ENCODE data around the gene BMPR1B. TPM values are rescaled to one million over a fixed set of nuclear protein-coding genes. Genes with fewer than 3 reads are reported as not detected.

BMPR1B gene
- polyA plus RNA-seq, 1 donor = 1.2 TPM

- Histone ChIP-seq H3K4me3 (ENCODE audit: low read length) (no peak overlapping the region), H3K27me3 (ENCODE audit: control insufficient read depth, insufficient read depth, low read length) (no peaks in the 10 kb centered on the region), H3K36me3 (ENCODE audit: control insufficient read depth, insufficient read depth, low read length) (no peaks in the 10 kb centered on the region), H3K27ac (ENCODE audit: low read length) (no peak overlapping the region), H3K4me1 (ENCODE audit: control insufficient read depth, insufficient read depth, low read length) (no peaks in the 10 kb centered on the region), H3K9me3 (ENCODE audit: control insufficient read depth, low read depth, low read length) (peaks cover 8% of the 10 kb centered on the region)
- no peak for DNase-seq
- no CpG with 5 or more reads among the region's 4 CpGs for WGBS (ENCODE audit: insufficient coverage, low lambda C conversion rate)
Observed at GRCh38 chr4:95142932-95143331, 385.2 kb downstream of the BMPR1B start.

- no peaks in the 10 kb centered on the region for H3K9me3 ChIP-seq (ENCODE audit: control insufficient read depth, low read depth, low read length)
- no peaks in the 10 kb centered on the region for H3K36me3 ChIP-seq (ENCODE audit: control insufficient read depth, insufficient read depth, low read length)
- no peaks in the 10 kb centered on the region for H3K27me3 ChIP-seq (ENCODE audit: control insufficient read depth, insufficient read depth, low read length)
- DNase-seq = no peak
- H3K4me1 ChIP-seq (ENCODE audit: control insufficient read depth, insufficient read depth, low read length) = no peaks in the 10 kb centered on the region
- H3K4me3 ChIP-seq (ENCODE audit: low read length) = no peak overlapping the region
- no peak overlapping the region for H3K27ac ChIP-seq (ENCODE audit: low read length)
- WGBS (ENCODE audit: insufficient coverage, low lambda C conversion rate) = no CpG with 5 or more reads among the region's 3 CpGs
Observed at GRCh38 chr4:95151255-95151654, 393.5 kb downstream of the BMPR1B start.

- Histone ChIP-seq H3K27ac (ENCODE audit: low read length) (no peak overlapping the region), H3K4me1 (ENCODE audit: control insufficient read depth, insufficient read depth, low read length) (no peaks in the 10 kb centered on the region), H3K27me3 (ENCODE audit: control insufficient read depth, insufficient read depth, low read length) (no peaks in the 10 kb centered on the region), H3K36me3 (ENCODE audit: control insufficient read depth, insufficient read depth, low read length) (no peaks in the 10 kb centered on the region), H3K4me3 (ENCODE audit: low read length) (no peak overlapping the region), H3K9me3 (ENCODE audit: control insufficient read depth, low read depth, low read length) (no peaks in the 10 kb centered on the region)
- no peak for DNase-seq
- 100% methylated on average over 1 of the region's 5 CpGs for WGBS (ENCODE audit: insufficient coverage, low lambda C conversion rate)
Observed at GRCh38 chr4:95153182-95153581, 395.4 kb downstream of the BMPR1B start.

- 86% methylated on average over 1 of the region's 2 CpGs for WGBS (ENCODE audit: insufficient coverage, low lambda C conversion rate)
- Histone ChIP-seq H3K4me1 (ENCODE audit: control insufficient read depth, insufficient read depth, low read length) (no peaks in the 10 kb centered on the region), H3K9me3 (ENCODE audit: control insufficient read depth, low read depth, low read length) (no peaks in the 10 kb centered on the region), H3K36me3 (ENCODE audit: control insufficient read depth, insufficient read depth, low read length) (no peaks in the 10 kb centered on the region), H3K27ac (ENCODE audit: low read length) (no peak overlapping the region), H3K27me3 (ENCODE audit: control insufficient read depth, insufficient read depth, low read length) (no peaks in the 10 kb centered on the region), H3K4me3 (ENCODE audit: low read length) (no peak overlapping the region)
- DNase-seq = peak in 1 of 2 donors; percentile 11
Observed at GRCh38 chr4:95155759-95156451, 398.1 kb downstream of the BMPR1B start.

GRCh38 chr4:95156452-95156765 lies 398.7 kb downstream of the BMPR1B start:
- DNase-seq = no peak
- Histone ChIP-seq H3K4me3 (ENCODE audit: low read length) (no peak overlapping the region), H3K27me3 (ENCODE audit: control insufficient read depth, insufficient read depth, low read length) (no peaks in the 10 kb centered on the region), H3K27ac (ENCODE audit: low read length) (no peak overlapping the region), H3K4me1 (ENCODE audit: control insufficient read depth, insufficient read depth, low read length) (no peaks in the 10 kb centered on the region), H3K9me3 (ENCODE audit: control insufficient read depth, low read depth, low read length) (no peaks in the 10 kb centered on the region), H3K36me3 (ENCODE audit: control insufficient read depth, insufficient read depth, low read length) (no peaks in the 10 kb centered on the region)
- WGBS (ENCODE audit: insufficient coverage, low lambda C conversion rate) = 65% methylated on average over 2 of the region's 3 CpGs

GRCh38 chr4:95157596-95157995 lies 399.8 kb downstream of the BMPR1B start:
- DNase-seq = no peak
- Histone ChIP-seq H3K4me1 (ENCODE audit: control insufficient read depth, insufficient read depth, low read length) (no peaks in the 10 kb centered on the region), H3K27ac (ENCODE audit: low read length) (no peak overlapping the region), H3K36me3 (ENCODE audit: control insufficient read depth, insufficient read depth, low read length) (no peaks in the 10 kb centered on the region), H3K4me3 (ENCODE audit: low read length) (no peak overlapping the region), H3K9me3 (ENCODE audit: control insufficient read depth, low read depth, low read length) (no peaks in the 10 kb centered on the region), H3K27me3 (ENCODE audit: control insufficient read depth, insufficient read depth, low read length) (no peaks in the 10 kb centered on the region)

- Histone ChIP-seq H3K27ac (ENCODE audit: low read length) (no peak overlapping the region), H3K4me3 (ENCODE audit: low read length) (no peak overlapping the region), H3K4me1 (ENCODE audit: control insufficient read depth, insufficient read depth, low read length) (no peaks in the 10 kb centered on the region), H3K36me3 (ENCODE audit: control insufficient read depth, insufficient read depth, low read length) (no peaks in the 10 kb centered on the region), H3K9me3 (ENCODE audit: control insufficient read depth, low read depth, low read length) (no peaks in the 10 kb centered on the region), H3K27me3 (ENCODE audit: control insufficient read depth, insufficient read depth, low read length) (no peaks in the 10 kb centered on the region)
- DNase-seq = no peak
- WGBS (ENCODE audit: insufficient coverage, low lambda C conversion rate) = 100% methylated on average over 1 of the region's 2 CpGs
Observed at GRCh38 chr4:95158045-95158444, 400.3 kb downstream of the BMPR1B start.

- no peak for DNase-seq
- Histone ChIP-seq H3K9me3 (ENCODE audit: control insufficient read depth, low read depth, low read length) (no peaks in the 10 kb centered on the region), H3K36me3 (ENCODE audit: control insufficient read depth, insufficient read depth, low read length) (no peaks in the 10 kb centered on the region), H3K27ac (ENCODE audit: low read length) (no peak overlapping the region), H3K27me3 (ENCODE audit: control insufficient read depth, insufficient read depth, low read length) (peaks cover 2% of the 10 kb centered on the region), H3K4me3 (ENCODE audit: low read length) (no peak overlapping the region), H3K4me1 (ENCODE audit: control insufficient read depth, insufficient read depth, low read length) (no peaks in the 10 kb centered on the region)
- no CpG with 5 or more reads among the region's 2 CpGs for WGBS (ENCODE audit: insufficient coverage, low lambda C conversion rate)
Observed at GRCh38 chr4:95158626-95159025, 400.9 kb downstream of the BMPR1B start.

- H3K27me3 ChIP-seq (ENCODE audit: control insufficient read depth, insufficient read depth, low read length) = peaks cover 2% of the 10 kb centered on the region
- no peaks in the 10 kb centered on the region for H3K36me3 ChIP-seq (ENCODE audit: control insufficient read depth, insufficient read depth, low read length)
- H3K4me3 ChIP-seq (ENCODE audit: low read length) = no peak overlapping the region
- H3K27ac ChIP-seq (ENCODE audit: low read length) = no peak overlapping the region
- WGBS (ENCODE audit: insufficient coverage, low lambda C conversion rate) = no CpG with 5 or more reads among the region's 4 CpGs
- no peaks in the 10 kb centered on the region for H3K9me3 ChIP-seq (ENCODE audit: control insufficient read depth, low read depth, low read length)
- DNase-seq = no peak
- no peaks in the 10 kb centered on the region for H3K4me1 ChIP-seq (ENCODE audit: control insufficient read depth, insufficient read depth, low read length)
Observed at GRCh38 chr4:95159384-95159783, 401.6 kb downstream of the BMPR1B start.

- no peak for DNase-seq
- WGBS (ENCODE audit: insufficient coverage, low lambda C conversion rate) = 100% methylated on average over 1 of the region's 12 CpGs
- H3K9me3 ChIP-seq (ENCODE audit: control insufficient read depth, low read depth, low read length) = no peaks in the 10 kb centered on the region
Observed at GRCh38 chr4:95161781-95162469, 404.2 kb downstream of the BMPR1B start.

GRCh38 chr4:95162867-95163266 lies 405.1 kb downstream of the BMPR1B start:
- no peaks in the 10 kb centered on the region for H3K36me3 ChIP-seq (ENCODE audit: control insufficient read depth, insufficient read depth, low read length)
- 100% methylated on average over 4 of the region's 6 CpGs for WGBS (ENCODE audit: insufficient coverage, low lambda C conversion rate)
- H3K27ac ChIP-seq (ENCODE audit: low read length) = no peak overlapping the region
- no peak for DNase-seq
- peaks cover 5% of the 10 kb centered on the region for H3K27me3 ChIP-seq (ENCODE audit: control insufficient read depth, insufficient read depth, low read length)
- no peaks in the 10 kb centered on the region for H3K4me1 ChIP-seq (ENCODE audit: control insufficient read depth, insufficient read depth, low read length)
- no peak overlapping the region for H3K4me3 ChIP-seq (ENCODE audit: low read length)
- no peaks in the 10 kb centered on the region for H3K9me3 ChIP-seq (ENCODE audit: control insufficient read depth, low read depth, low read length)

More at GRCh38 chr4:95161781-95162469, 404.2 kb downstream of the BMPR1B start:
- H3K4me1 ChIP-seq (ENCODE audit: control insufficient read depth, insufficient read depth, low read length) = no peaks in the 10 kb centered on the region
- H3K27ac ChIP-seq (ENCODE audit: low read length) = no peak overlapping the region
- H3K27me3 ChIP-seq (ENCODE audit: control insufficient read depth, insufficient read depth, low read length) = peaks cover 5% of the 10 kb centered on the region
- H3K4me3 ChIP-seq (ENCODE audit: low read length) = no peak overlapping the region
- no peaks in the 10 kb centered on the region for H3K36me3 ChIP-seq (ENCODE audit: control insufficient read depth, insufficient read depth, low read length)
